Stimulated activated CD8-positive, alpha-beta memory T cell treated with anti-CD3 and anti-CD28 coated beads, Interleukin-2, amount 100 ng/mL, for 48 hours (primary cell): Measurements from ENCODE around the gene ANLN.
"Not testable (repeated sequence)": the region's sequence is repeated elsewhere in the genome, so short reads cannot be mapped to it uniquely, and the experiment has no call there.

Experiments used
- DNase-seq, 2 donors: peaks; one replicate each; pipeline ENCODE4 v3.0.0-alpha.2; 2020; ENCODE audit warnings: low read depth in 2 of 2

Gene ANLN

GRCh38 chr7:36389371-36390198 lies at the start of gene ANLN:
TSS of gene ANLN (plus strand) at chr7:36389862. CDS start at chr7:36390027, 165 bp downstream.
- peak; percentile 75 to 76 for DNase-seq

- DNase-seq: no peak
These were observed 46.1 kb upstream of the ANLN start for GRCh38 chr7:36343548-36343947.

GRCh38 chr7:36344622-36345021 lies 45.0 kb upstream of the ANLN start:
- DNase-seq: no peak

- no peak for DNase-seq
These were observed 43.3 kb upstream of the ANLN start for GRCh38 chr7:36346260-36346831.

- no peak for DNase-seq
These were observed 41.4 kb upstream of the ANLN start for GRCh38 chr7:36348256-36348655.

GRCh38 chr7:36348771-36349170 lies 40.9 kb upstream of the ANLN start:
- DNase-seq: no peak

GRCh38 chr7:36349626-36350025 lies 40.0 kb upstream of the ANLN start:
- DNase-seq: no peak

GRCh38 chr7:36355490-36355889 lies 34.2 kb upstream of the ANLN start:
- no peak for DNase-seq

GRCh38 chr7:36357054-36357453 lies 32.6 kb upstream of the ANLN start:
- DNase-seq: no peak

GRCh38 chr7:36358589-36358988 lies 31.1 kb upstream of the ANLN start:
- DNase-seq: no peak

GRCh38 chr7:36360244-36360643 lies 29.4 kb upstream of the ANLN start:
- no peak for DNase-seq

GRCh38 chr7:36361227-36361626 lies 28.4 kb upstream of the ANLN start:
- no peak for DNase-seq

- no peak for DNase-seq
These were observed 26.1 kb upstream of the ANLN start for GRCh38 chr7:36363515-36363914.

GRCh38 chr7:36366005-36366717 lies 23.5 kb upstream of the ANLN start:
- no peak for DNase-seq

GRCh38 chr7:36366718-36367560 lies 22.7 kb upstream of the ANLN start:
- DNase-seq: peak; percentile 84 to 87

- DNase-seq: no peak
These were observed 22.0 kb upstream of the ANLN start for GRCh38 chr7:36367561-36368077.

GRCh38 chr7:36368496-36368895 lies 21.2 kb upstream of the ANLN start:
- no peak for DNase-seq

GRCh38 chr7:36369171-36369570 lies 20.5 kb upstream of the ANLN start:
- no peak for DNase-seq

- DNase-seq: no peak
These were observed 19.6 kb upstream of the ANLN start for GRCh38 chr7:36370046-36370445.

- no peak for DNase-seq
These were observed 17.5 kb upstream of the ANLN start for GRCh38 chr7:36372156-36372555.

- DNase-seq: not testable (repeated sequence)
These were observed 11.1 kb upstream of the ANLN start for GRCh38 chr7:36378555-36378954.
